HepG2 (cell line): ENCODE results near the gene RETREG2. TPM values are rescaled to one million over a fixed set of nuclear protein-coding genes. Genes with fewer than 3 reads are reported as not detected.
A peak's percentile ranks its signal among the peaks of the same experiment; 100 is the strongest.

Experiments
- CEBPB ChIP-seq: IDR thresholded peaks from 2 replicates; pipeline ENCODE4 v1.6.1; 2011; ENCODE audit warnings: low read depth, low read length, improper control_type of control experiment, borderline replicate concordance
- HDAC6 ChIP-seq: fragments of 200-600 bp; sonication (generic); IDR thresholded peaks from 2 replicates; pipeline ENCODE4 v1.7.0; 2017; ENCODE audit warnings: mild to moderate bottlenecking, antibody characterized with exemption, low read length, low read depth
- JDP2 ChIP-seq: sonication (generic); formaldehyde crosslinking; IDR thresholded peaks from 2 replicates; pipeline ENCODE4 v1.8.1; 2022; ENCODE audit warnings: missing genetic modification reagents, borderline replicate concordance
- JUND ChIP-seq: sonication (generic); formaldehyde crosslinking; IDR thresholded peaks from 2 replicates; pipeline ENCODE4 v1.8.0; 2022; ENCODE audit warnings: mild to moderate bottlenecking, missing genetic modification reagents
- KDM5B ChIP-seq: sonication (generic); formaldehyde crosslinking; IDR thresholded peaks from 2 replicates; pipeline ENCODE4 v1.4.0; 2020; ENCODE audit warnings: missing genetic modification reagents, mild to moderate bottlenecking, borderline replicate concordance
- NR2F6 ChIP-seq, 2 experiments: IDR thresholded peaks; 2 replicates each; pipeline ENCODE4 v1.6.1; 2016; ENCODE audit warnings: antibody characterized with exemption in 1 of 2, mild to moderate bottlenecking in 1 of 2
- ZMYM4 ChIP-seq: sonication (generic); formaldehyde crosslinking; IDR thresholded peaks from 2 replicates; pipeline ENCODE4 v1.8.1; 2023; ENCODE audit warnings: mild to moderate bottlenecking, missing genetic modification reagents
- ZNF121 ChIP-seq: sonication (generic); formaldehyde crosslinking; IDR thresholded peaks from 2 replicates; pipeline ENCODE4 v1.5.0; 2020; ENCODE audit warnings: mild to moderate bottlenecking, missing genetic modification reagents
- polyA plus RNA-seq, 8 experiments: library from polyadenylated mRNA; depleted of rRNA in 3 of 8; stranded (reverse) in 7 of 8; unstranded in 1 of 8; fragments of >200 nt; fragmentation: Illumina TruSeq in 4 of 8; extraction: Trizol in 4 of 8; gene quantifications; 2 replicates each; pipeline versions ENCODE4 v1.2.1 to v1.2.3, GENCODE V29; 2011 to 2016; ENCODE audit warnings: low read depth in 4 of 8, missing spikeins in 1 of 8, mixed read lengths in 1 of 8; ENCODE audit not compliant: insufficient read depth in 1 of 8
- total RNA-seq, 5 experiments: library from RNA; depleted of rRNA; stranded (reverse); fragments of >200 nt; fragmentation: Illumina TruSeq; extraction: Trizol; gene quantifications; 2 replicates each; pipeline ENCODE4 v1.2.3, GENCODE V29; 2016; ENCODE audit warnings: low read depth in 1 of 5
- TF ChIP-seq, protein P1 (sequence below): sonication (generic); formaldehyde crosslinking; IDR thresholded peaks from 2 replicates; pipeline ENCODE4 v1.4.0; 2020; ENCODE audit warnings: missing genetic modification reagents
- TF ChIP-seq, protein P2 (sequence below): sonication (generic); formaldehyde crosslinking; IDR thresholded peaks from 2 replicates; pipeline ENCODE4 v1.4.0; 2020; ENCODE audit warnings: missing genetic modification reagents
- TF ChIP-seq, protein P3 (sequence below): sonication (generic); formaldehyde crosslinking; IDR thresholded peaks from 2 replicates; pipeline ENCODE4 v1.4.0; 2020; ENCODE audit warnings: mild to moderate bottlenecking, missing genetic modification reagents
- TF ChIP-seq, protein P4 (sequence below): sonication (generic); formaldehyde crosslinking; IDR thresholded peaks from 2 replicates; pipeline ENCODE4 v1.4.0; 2020; ENCODE audit warnings: mild to moderate bottlenecking, missing genetic modification reagents
- TF ChIP-seq, protein P5 (sequence below): sonication (generic); formaldehyde crosslinking; IDR thresholded peaks from 2 replicates; pipeline ENCODE4 v1.5.1; 2020; ENCODE audit warnings: mild to moderate bottlenecking, moderate library complexity, missing genetic modification reagents

Gene RETREG2
- total and polyA plus RNA-seq, 2 of the 13 experiments (the other 11 are each of a cell fraction or from before 2014, with no cell fraction given) = 86.0 to 134 TPM

DNA sequence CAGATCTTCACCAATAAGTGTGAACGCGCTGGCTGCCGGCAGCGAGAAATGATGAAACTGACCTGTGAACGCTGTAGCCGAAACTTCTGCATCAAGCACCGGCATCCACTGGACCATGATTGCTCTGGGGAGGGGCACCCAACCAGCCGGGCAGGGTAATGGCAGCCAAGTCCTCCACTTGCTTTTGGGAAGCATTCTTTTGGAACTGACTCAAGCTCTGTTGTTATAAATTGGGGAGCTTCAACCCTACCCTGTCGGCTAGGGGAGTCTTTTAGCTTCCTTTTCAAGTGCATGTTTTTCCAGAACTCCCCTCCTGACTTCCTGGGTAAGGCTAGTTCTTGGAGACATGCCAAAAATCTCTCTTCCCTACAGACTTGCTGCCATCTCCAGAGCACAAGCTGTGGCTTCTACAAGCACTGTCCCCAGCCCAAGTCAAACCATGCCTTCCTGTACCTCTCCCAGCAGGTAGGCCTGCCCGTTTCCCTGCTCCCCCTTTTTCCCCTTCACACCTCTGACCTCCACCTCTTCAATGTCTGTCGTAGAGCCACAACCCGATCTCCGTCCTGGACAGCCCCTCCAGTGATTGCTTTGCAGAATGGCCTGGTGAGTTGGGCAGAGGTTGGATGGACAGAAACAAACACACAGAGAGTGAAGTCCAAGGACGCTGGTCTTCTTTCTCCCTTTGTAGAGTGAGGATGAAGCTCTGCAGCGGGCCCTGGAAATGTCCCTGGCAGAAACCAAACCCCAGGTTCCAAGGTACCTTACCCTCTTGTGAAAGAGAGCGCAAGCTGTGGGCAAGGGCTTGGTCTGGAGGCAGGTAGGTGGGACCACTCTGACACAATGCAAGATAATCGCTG is 30.0 kb downstream of the RETREG2 start (continued):
- TF ChIP-seq, protein P1, sequence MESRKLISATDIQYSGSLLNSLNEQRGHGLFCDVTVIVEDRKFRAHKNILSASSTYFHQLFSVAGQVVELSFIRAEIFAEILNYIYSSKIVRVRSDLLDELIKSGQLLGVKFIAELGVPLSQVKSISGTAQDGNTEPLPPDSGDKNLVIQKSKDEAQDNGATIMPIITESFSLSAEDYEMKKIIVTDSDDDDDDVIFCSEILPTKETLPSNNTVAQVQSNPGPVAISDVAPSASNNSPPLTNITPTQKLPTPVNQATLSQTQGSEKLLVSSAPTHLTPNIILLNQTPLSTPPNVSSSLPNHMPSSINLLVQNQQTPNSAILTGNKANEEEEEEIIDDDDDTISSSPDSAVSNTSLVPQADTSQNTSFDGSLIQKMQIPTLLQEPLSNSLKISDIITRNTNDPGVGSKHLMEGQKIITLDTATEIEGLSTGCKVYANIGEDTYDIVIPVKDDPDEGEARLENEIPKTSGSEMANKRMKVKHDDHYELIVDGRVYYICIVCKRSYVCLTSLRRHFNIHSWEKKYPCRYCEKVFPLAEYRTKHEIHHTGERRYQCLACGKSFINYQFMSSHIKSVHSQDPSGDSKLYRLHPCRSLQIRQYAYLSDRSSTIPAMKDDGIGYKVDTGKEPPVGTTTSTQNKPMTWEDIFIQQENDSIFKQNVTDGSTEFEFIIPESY = no peak; the same call in none of the 2 replicates
- TF ChIP-seq, protein P2, sequence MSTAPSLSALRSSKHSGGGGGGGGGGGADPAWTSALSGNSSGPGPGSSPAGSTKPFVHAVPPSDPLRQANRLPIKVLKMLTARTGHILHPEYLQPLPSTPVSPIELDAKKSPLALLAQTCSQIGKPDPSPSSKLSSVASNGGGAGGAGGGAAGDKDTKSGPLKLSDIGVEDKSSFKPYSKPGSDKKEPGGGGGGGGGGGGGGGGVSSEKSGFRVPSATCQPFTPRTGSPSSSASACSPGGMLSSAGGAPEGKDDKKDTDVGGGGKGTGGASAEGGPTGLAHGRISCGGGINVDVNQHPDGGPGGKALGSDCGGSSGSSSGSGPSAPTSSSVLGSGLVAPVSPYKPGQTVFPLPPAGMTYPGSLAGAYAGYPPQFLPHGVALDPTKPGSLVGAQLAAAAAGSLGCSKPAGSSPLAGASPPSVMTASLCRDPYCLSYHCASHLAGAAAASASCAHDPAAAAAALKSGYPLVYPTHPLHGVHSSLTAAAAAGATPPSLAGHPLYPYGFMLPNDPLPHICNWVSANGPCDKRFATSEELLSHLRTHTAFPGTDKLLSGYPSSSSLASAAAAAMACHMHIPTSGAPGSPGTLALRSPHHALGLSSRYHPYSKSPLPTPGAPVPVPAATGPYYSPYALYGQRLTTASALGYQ (CRISPR knock-in tag) = peak; percentile 37; the same call in 1 of the 2 replicates
- TF ChIP-seq JDP2 (CRISPR knock-in tag) (no peak), NR2F6 (IDR thresholded peaks at IDR 0.05) (peak; percentile 76), NR2F6 (CRISPR knock-in tag; IDR thresholded peaks at IDR 0.05) (peak; percentile 86; the same call in 1 of the 2 replicates), JUND (peak; percentile 53; the same call in 1 of the 2 replicates), CEBPB (peak; percentile 61; the same call in 1 of the 2 replicates), ZNF121 (CRISPR knock-in tag) (peak; percentile 77), HDAC6 (no peak), KDM5B (no peak), ZMYM4 (CRISPR knock-in tag) (peak; percentile 73)
- TF ChIP-seq, protein P3, sequence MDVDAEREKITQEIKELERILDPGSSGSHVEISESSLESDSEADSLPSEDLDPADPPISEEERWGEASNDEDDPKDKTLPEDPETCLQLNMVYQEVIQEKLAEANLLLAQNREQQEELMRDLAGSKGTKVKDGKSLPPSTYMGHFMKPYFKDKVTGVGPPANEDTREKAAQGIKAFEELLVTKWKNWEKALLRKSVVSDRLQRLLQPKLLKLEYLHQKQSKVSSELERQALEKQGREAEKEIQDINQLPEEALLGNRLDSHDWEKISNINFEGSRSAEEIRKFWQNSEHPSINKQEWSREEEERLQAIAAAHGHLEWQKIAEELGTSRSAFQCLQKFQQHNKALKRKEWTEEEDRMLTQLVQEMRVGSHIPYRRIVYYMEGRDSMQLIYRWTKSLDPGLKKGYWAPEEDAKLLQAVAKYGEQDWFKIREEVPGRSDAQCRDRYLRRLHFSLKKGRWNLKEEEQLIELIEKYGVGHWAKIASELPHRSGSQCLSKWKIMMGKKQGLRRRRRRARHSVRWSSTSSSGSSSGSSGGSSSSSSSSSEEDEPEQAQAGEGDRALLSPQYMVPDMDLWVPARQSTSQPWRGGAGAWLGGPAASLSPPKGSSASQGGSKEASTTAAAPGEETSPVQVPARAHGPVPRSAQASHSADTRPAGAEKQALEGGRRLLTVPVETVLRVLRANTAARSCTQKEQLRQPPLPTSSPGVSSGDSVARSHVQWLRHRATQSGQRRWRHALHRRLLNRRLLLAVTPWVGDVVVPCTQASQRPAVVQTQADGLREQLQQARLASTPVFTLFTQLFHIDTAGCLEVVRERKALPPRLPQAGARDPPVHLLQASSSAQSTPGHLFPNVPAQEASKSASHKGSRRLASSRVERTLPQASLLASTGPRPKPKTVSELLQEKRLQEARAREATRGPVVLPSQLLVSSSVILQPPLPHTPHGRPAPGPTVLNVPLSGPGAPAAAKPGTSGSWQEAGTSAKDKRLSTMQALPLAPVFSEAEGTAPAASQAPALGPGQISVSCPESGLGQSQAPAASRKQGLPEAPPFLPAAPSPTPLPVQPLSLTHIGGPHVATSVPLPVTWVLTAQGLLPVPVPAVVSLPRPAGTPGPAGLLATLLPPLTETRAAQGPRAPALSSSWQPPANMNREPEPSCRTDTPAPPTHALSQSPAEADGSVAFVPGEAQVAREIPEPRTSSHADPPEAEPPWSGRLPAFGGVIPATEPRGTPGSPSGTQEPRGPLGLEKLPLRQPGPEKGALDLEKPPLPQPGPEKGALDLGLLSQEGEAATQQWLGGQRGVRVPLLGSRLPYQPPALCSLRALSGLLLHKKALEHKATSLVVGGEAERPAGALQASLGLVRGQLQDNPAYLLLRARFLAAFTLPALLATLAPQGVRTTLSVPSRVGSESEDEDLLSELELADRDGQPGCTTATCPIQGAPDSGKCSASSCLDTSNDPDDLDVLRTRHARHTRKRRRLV = no peak
- TF ChIP-seq, protein P4, sequence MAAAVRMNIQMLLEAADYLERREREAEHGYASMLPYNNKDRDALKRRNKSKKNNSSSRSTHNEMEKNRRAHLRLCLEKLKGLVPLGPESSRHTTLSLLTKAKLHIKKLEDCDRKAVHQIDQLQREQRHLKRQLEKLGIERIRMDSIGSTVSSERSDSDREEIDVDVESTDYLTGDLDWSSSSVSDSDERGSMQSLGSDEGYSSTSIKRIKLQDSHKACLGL = peak; percentile 10; the same call in 1 of the 2 replicates
- TF ChIP-seq, protein P5, sequence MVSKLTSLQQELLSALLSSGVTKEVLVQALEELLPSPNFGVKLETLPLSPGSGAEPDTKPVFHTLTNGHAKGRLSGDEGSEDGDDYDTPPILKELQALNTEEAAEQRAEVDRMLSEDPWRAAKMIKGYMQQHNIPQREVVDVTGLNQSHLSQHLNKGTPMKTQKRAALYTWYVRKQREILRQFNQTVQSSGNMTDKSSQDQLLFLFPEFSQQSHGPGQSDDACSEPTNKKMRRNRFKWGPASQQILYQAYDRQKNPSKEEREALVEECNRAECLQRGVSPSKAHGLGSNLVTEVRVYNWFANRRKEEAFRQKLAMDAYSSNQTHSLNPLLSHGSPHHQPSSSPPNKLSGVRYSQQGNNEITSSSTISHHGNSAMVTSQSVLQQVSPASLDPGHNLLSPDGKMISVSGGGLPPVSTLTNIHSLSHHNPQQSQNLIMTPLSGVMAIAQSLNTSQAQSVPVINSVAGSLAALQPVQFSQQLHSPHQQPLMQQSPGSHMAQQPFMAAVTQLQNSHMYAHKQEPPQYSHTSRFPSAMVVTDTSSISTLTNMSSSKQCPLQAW (CRISPR knock-in tag) = peak; percentile 87
